Stomach (tissue), 9 donors: ENCODE data around the gene RPS5. TPM values are rescaled to one million over a fixed set of nuclear protein-coding genes. Genes with fewer than 3 reads are reported as not detected.

ENCODE experiments used
- DNase-seq, 2 donors: peaks; one replicate each; pipeline versions ENCODE4 v3.0.0 to v3.0.0-alpha.2; 2013 to 2019
- H3K27ac ChIP-seq, 5 donors: fragments of 200-600 bp in 4 of 5; sonication (generic) in 4 of 5; one replicate each; pipeline ENCODE4 v1.5.1; 2013 to 2019; ENCODE audit warnings: mild to moderate bottlenecking in 1 of 5, moderate library complexity in 1 of 5
- H3K27me3 ChIP-seq, 3 donors: fragments of 200-600 bp; sonication (generic); one replicate each; pipeline ENCODE4 v1.5.1; 2017 to 2019; ENCODE audit warnings: mixed run types in 1 of 3
- H3K36me3 ChIP-seq, 4 donors: fragments of 200-600 bp; sonication (generic); 1 replicate in 3 of 4; 2 replicates in 1 of 4; pipeline ENCODE4 v1.5.1; 2016 to 2019
- H3K4me1 ChIP-seq, 4 donors: fragments of 200-600 bp; sonication (generic); one replicate each; pipeline ENCODE4 v1.5.1; 2016 to 2019
- H3K4me3 ChIP-seq, 4 donors: fragments of 200-600 bp; sonication (generic) in 3 of 4; one replicate each; pipeline ENCODE4 v1.5.1; 2016 to 2019; ENCODE audit warnings: mild to moderate bottlenecking in 1 of 4
- H3K9me3 ChIP-seq, 4 donors: fragments of 200-600 bp; sonication (generic); one replicate each; pipeline ENCODE4 v1.5.1; 2016 to 2019
- EP300 ChIP-seq: sonication (generic); formaldehyde crosslinking; IDR thresholded peaks from one replicate; pipeline ENCODE4 v1.6.1; 2017; ENCODE audit warnings: antibody characterized with exemption
- POLR2A ChIP-seq, 4 donors: fragments of 450-650 bp; IDR thresholded peaks; one replicate each; pipeline ENCODE4 v1.6.1; 2016; ENCODE audit warnings: antibody characterized with exemption in 4 of 4, control low read depth in 2 of 4, mild to moderate bottlenecking in 1 of 4, moderate library complexity in 1 of 4
- POLR2AphosphoS5 ChIP-seq, 3 donors: sonication (generic); formaldehyde crosslinking; IDR thresholded peaks; one replicate each; pipeline ENCODE4 v1.6.1; 2016; ENCODE audit warnings: antibody characterized with exemption in 3 of 3
- WGBS, 5 donors: extraction: QIAGEN DNeasy Blood & Tissue Kit in 3 of 5; methylation state at CpG; one replicate each; pipeline versions ENCODE4 v1.1.5 to v1.1.7; 2013 to 2018; 5-methylcytosine and 5-hydroxymethylcytosine counted together
- intact Hi-C: fragments of 100-400 bp; cut with DNase I; formaldehyde crosslinking; loops from one replicate; pipeline ENCODE4 v1.15.1; 2023; ENCODE audit warnings: low total_unique reads
- polyA plus RNA-seq, 3 donors: library from polyadenylated mRNA; stranded (reverse); fragments of 200-250 nt; gene quantifications; one replicate each; pipeline ENCODE4 v1.2.3, GENCODE V29; 2013
- total RNA-seq, 5 donors: library from RNA; depleted of rRNA; stranded (reverse); fragments of >200 nt; gene quantifications; one replicate each; pipeline versions ENCODE4 v1.1.0 to v1.2.3, GENCODE V29; 2014 to 2016
- TF ChIP-seq, protein P1 (sequence below), 7 experiments: fragments of 450-650 bp in 4 of 7; fragments of 200-600 bp in 3 of 7; sonication (generic) in 3 of 7; IDR thresholded peaks; one replicate each; pipeline ENCODE4 v1.5.1; 2016 to 2019; ENCODE audit warnings: antibody characterized with exemption in 7 of 7, control low read depth in 2 of 7, mild to moderate bottlenecking in 1 of 7
- donor health status: healthy with polysubstance abuse.
- donor health status: Bipolar disorder and iron deficiency.
- donor health status: healthy.

Gene RPS5
- total and polyA plus RNA-seq, 8 donors: 801 to 2,322 (median 1,502) TPM

- intact Hi-C loops: no loop called here
- 0 to 1% (median 0%) methylated on average over 4 to 100 of the region's 100 CpGs for WGBS, 5 donors
- peaks cover 8 to 31% (median 29%) of the 10 kb centered on the region in 4 donors for H3K4me1 ChIP-seq
These were observed 21.3 kb downstream of the RPS5 start, which contains the start of gene ZNF584 for GRCh38 chr19:58408152-58409009. Gene ZNF584 (plus strand): TSS chr19:58408649. CDS start chr19:58409148, 499 bp downstream.

GRCh38 chr19:58409010-58409790 is 22.1 kb downstream of the RPS5 start:
- intact Hi-C loops: no loop called here

More at GRCh38 chr19:58408152-58409009, 21.3 kb downstream of the RPS5 start, which contains the start of gene ZNF584:
- H3K4me3 ChIP-seq: peak within 1 kb of the TSS; percentile 70 to 83 (median 78)
- TF ChIP-seq POLR2AphosphoS5 (IDR thresholded peaks at IDR 0.05): peak; percentile 50 to 92 (median 51)
- TF ChIP-seq, protein P1, sequence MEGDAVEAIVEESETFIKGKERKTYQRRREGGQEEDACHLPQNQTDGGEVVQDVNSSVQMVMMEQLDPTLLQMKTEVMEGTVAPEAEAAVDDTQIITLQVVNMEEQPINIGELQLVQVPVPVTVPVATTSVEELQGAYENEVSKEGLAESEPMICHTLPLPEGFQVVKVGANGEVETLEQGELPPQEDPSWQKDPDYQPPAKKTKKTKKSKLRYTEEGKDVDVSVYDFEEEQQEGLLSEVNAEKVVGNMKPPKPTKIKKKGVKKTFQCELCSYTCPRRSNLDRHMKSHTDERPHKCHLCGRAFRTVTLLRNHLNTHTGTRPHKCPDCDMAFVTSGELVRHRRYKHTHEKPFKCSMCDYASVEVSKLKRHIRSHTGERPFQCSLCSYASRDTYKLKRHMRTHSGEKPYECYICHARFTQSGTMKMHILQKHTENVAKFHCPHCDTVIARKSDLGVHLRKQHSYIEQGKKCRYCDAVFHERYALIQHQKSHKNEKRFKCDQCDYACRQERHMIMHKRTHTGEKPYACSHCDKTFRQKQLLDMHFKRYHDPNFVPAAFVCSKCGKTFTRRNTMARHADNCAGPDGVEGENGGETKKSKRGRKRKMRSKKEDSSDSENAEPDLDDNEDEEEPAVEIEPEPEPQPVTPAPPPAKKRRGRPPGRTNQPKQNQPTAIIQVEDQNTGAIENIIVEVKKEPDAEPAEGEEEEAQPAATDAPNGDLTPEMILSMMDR (IDR thresholded peaks at IDR 0.05): no peak
- TF ChIP-seq POLR2A (IDR thresholded peaks at IDR 0.05): no peak
- no peak for TF ChIP-seq EP300
- H3K27me3 ChIP-seq: no peaks in the 10 kb centered on the region
- no peaks in the 10 kb centered on the region for H3K9me3 ChIP-seq
- H3K27ac ChIP-seq: peak within 1 kb of the TSS; percentile 87 to 92 (median 91)
- H3K36me3 ChIP-seq: peaks cover 0 to 5% (median 0%) of the 10 kb centered on the region in 4 donors
- peak; percentile 94 to 99 for DNase-seq

DNA sequence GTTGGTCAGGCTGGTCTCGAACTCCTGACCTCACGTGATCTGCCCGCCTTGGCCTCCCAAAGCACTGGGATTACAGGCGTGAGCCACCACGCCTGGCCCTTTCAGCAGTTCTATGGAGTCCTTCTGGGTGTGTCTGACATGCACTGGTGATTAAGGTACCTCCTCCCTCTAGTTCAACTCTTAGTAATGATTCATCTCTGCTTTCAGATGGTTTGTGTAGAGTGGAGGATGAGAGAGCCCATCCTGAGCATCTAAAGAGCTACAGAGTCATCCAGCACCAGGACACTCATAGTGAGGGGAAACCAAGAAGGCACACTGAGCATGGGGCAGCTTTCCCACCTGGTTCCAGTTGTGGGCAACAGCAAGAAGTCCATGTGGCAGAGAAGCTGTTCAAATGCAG is 29.5 kb downstream of the RPS5 start:
- Histone ChIP-seq H3K4me3 (no peak overlapping the region), H3K27ac (no peak overlapping the region), H3K9me3 (peaks cover 0 to 47% (median 24%) of the 10 kb centered on the region in 4 donors), H3K36me3 (peaks cover 28 to 79% (median 57%) of the 10 kb centered on the region in 4 donors), H3K27me3 (no peaks in the 10 kb centered on the region), H3K4me1 (no peaks in the 10 kb centered on the region)
- no peak for DNase-seq
- WGBS, 5 donors: 96 to 99% (median 98%) methylated on average over 5 of the region's 5 CpGs
- TF ChIP-seq, protein P1 (IDR thresholded peaks at IDR 0.05): no peak
- TF ChIP-seq POLR2A (IDR thresholded peaks at IDR 0.05): no peak
- no peak for TF ChIP-seq EP300
- TF ChIP-seq POLR2AphosphoS5 (IDR thresholded peaks at IDR 0.05): no peak
- intact Hi-C loops: no loop called here

More at GRCh38 chr19:58409010-58409790, 22.1 kb downstream of the RPS5 start:
- TF ChIP-seq POLR2A (IDR thresholded peaks at IDR 0.05) (no peak), EP300 (no peak), POLR2AphosphoS5 (IDR thresholded peaks at IDR 0.05) (no peak)
- TF ChIP-seq, protein P1 (IDR thresholded peaks at IDR 0.05): no peak
- WGBS, 5 donors: 2 to 5% (median 3%) methylated on average over 13 to 34 of the region's 34 CpGs
- Histone ChIP-seq H3K27me3 (no peaks in the 10 kb centered on the region), H3K4me1 (peaks cover 8 to 31% (median 29%) of the 10 kb centered on the region in 4 donors), H3K27ac (peak overlapping the region; percentile 87 to 92 (median 91)), H3K36me3 (peaks cover 0 to 5% (median 0%) of the 10 kb centered on the region in 4 donors), H3K4me3 (peak overlapping the region; percentile 70 to 83 (median 78)), H3K9me3 (no peaks in the 10 kb centered on the region)
- peak in 1 of 2 donors; percentile 59 for DNase-seq

GRCh38 chr19:58417071-58417470 is 30.0 kb downstream of the RPS5 start:
- TF ChIP-seq, protein P1 (IDR thresholded peaks at IDR 0.05): no peak
- TF ChIP-seq POLR2A (IDR thresholded peaks at IDR 0.05) (no peak), EP300 (no peak), POLR2AphosphoS5 (IDR thresholded peaks at IDR 0.05) (no peak)
- Histone ChIP-seq H3K9me3 (peaks cover 0 to 51% (median 24%) of the 10 kb centered on the region in 4 donors), H3K36me3 (peaks cover 28 to 84% (median 57%) of the 10 kb centered on the region in 4 donors), H3K27me3 (no peaks in the 10 kb centered on the region), H3K27ac (no peak overlapping the region), H3K4me1 (no peaks in the 10 kb centered on the region), H3K4me3 (no peak overlapping the region)
- WGBS, 5 donors: 95 to 98% (median 97%) methylated on average over 7 of the region's 7 CpGs
- DNase-seq: no peak
- intact Hi-C loops: no loop called here
